CD4-positive, alpha-beta T cell treated with Interleukin-15 for 1 hour (primary cell): ENCODE data around the gene CDC16.
"Not testable (repeated sequence)": the region's sequence is repeated elsewhere in the genome, so short reads cannot be mapped to it uniquely, and the experiment has no call there.

Experiments used
- DNase-seq: peaks from one replicate; pipeline ENCODE4 v3.0.0-alpha.2; 2020

Gene CDC16

GRCh38 chr13:114264313-114264712, 29.6 kb downstream of the CDC16 start:
- DNase-seq = not testable (repeated sequence)

- no peak for DNase-seq
Measured at GRCh38 chr13:114264886-114265611, 30.4 kb downstream of the CDC16 start.

- no peak for DNase-seq
Measured at GRCh38 chr13:114266241-114266640, 31.5 kb downstream of the CDC16 start.

GRCh38 chr13:114268344-114269280, 33.9 kb downstream of the CDC16 start:
- DNase-seq = peak; percentile 19

- DNase-seq = no peak
Measured at GRCh38 chr13:114269281-114269770, 34.6 kb downstream of the CDC16 start.

GRCh38 chr13:114272977-114273376, 38.3 kb downstream of the CDC16 start:
- no peak for DNase-seq

- DNase-seq = no peak
Measured at GRCh38 chr13:114275304-114275703, 40.6 kb downstream of the CDC16 start.

- no peak for DNase-seq
Measured at GRCh38 chr13:114279146-114279545, 44.4 kb downstream of the CDC16 start.

- DNase-seq = no peak
Measured at GRCh38 chr13:114279758-114280355, 45.2 kb downstream of the CDC16 start.

GRCh38 chr13:114281351-114282040, 46.8 kb downstream of the CDC16 start, which contains the start of gene UPF3A:
UPF3A (plus strand) TSS chr13:114281601; CDS start chr13:114281640, 39 bp downstream.
- DNase-seq = peak; percentile 85

GRCh38 chr13:114282041-114282670, 47.5 kb downstream of the CDC16 start:
- DNase-seq = no peak

GRCh38 chr13:114283576-114283975, 48.9 kb downstream of the CDC16 start:
- no peak for DNase-seq

GRCh38 chr13:114284680-114285079, 50.0 kb downstream of the CDC16 start:
- DNase-seq = no peak

GRCh38 chr13:114285166-114285808, 50.6 kb downstream of the CDC16 start:
- DNase-seq = no peak

- DNase-seq = no peak
Measured at GRCh38 chr13:114286808-114287207, 52.1 kb downstream of the CDC16 start.

GRCh38 chr13:114288157-114288591, 53.5 kb downstream of the CDC16 start:
- no peak for DNase-seq

- no peak for DNase-seq
Measured at GRCh38 chr13:114296448-114296847, 61.8 kb downstream of the CDC16 start.

- no peak for DNase-seq
Measured at GRCh38 chr13:114296902-114297301, 62.2 kb downstream of the CDC16 start.

- DNase-seq = no peak
Measured at GRCh38 chr13:114298866-114299265, 64.2 kb downstream of the CDC16 start.

- no peak for DNase-seq
Measured at GRCh38 chr13:114299604-114300305, 65.1 kb downstream of the CDC16 start.
